Measurements from ENCODE around the gene PLOD2.

DNA sequence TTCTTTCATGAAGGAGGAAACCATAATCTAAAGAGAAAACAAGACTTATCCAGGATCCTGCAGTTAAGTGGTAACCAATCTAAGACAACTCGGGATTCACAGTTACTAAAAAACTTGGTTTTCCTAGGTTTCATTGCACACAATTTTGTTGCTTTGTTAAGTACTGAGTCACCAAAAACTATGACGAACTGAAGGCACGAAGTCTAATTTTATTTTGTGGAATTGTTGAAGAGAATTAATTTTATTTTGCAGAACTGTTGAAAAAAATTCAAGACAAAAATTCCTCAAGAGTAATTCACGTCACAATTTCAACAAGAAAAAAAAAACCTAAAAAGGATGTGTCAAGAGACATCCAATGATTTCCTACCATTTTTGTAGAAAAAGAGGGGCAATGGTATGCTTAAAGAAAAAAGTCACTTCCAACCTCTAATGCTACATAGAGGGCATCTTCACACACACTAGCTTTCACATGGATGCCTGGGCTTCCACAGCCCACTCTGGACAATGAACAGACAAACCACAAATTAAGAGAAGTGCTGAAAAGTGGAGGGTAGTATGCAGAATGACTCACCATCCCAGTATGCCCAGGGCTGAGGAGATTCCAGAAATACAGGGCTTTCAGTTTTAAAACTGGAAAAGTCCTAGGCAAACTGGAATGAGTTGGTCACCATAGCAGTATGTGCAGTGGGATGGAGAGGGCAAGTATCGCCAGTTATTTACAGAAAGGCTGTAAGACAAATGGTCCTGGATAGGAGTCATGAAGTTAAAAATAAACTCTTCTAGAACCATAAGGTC is 29.2 kb downstream of the PLOD2 start:
- TF ChIP-seq POLR2A (IDR thresholded peaks at IDR 0.05) (no peak), CTCF (IDR thresholded peaks at IDR 0.05) (no peak), EP300 (IDR thresholded peaks at IDR 0.05) (no peak)
